GM21526 (cell line): Measurements from ENCODE around the gene GRIA4.

Source experiments
- ATAC-seq: cut with Tn5 transposase; IDR thresholded peaks from one replicate; pipeline ENCODE4 v1.9.1; 2021; ENCODE audit warnings: moderate library complexity; ENCODE audit not compliant: unreplicated experiment, low FRiP score

Gene GRIA4

DNA sequence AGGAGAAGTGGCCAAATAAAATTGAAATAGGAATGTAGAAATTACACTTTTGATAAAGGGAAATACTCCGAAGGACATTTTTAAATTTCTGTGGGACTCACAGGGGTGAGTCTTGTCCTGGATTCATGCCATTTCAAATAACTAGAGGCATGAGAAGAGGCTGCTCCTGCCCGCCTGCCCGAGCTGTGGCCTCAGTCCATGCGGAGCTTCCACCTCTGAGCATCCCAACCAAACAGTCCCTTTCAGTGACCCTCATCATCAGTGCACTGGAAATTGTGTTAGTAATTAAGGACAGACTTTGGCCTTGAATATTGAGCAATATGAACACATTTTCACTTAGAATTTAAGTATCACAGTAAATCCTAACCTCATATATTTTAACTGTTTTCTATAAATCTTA, 25.6 kb downstream of the GRIA4 start:
- no peak for ATAC-seq

DNA sequence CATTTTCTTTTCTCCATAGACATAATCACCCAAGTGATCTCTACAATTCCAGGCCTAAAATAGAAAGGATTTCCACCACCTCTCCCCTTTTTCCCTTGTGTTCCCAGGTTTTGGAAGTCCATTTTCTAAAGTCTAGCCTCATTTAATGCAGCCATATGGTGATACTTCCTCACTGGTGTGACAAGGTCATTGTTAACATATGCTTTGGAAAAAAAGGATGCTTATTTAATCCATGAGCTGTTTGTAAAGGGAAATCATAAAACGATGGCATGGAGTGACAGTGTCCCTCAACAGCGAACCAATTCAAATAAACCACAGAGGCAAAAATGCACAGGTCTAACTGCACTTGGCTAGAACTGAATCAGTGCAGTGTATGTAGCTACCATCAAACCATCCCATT, 26.6 kb downstream of the GRIA4 start:
- no peak for ATAC-seq

DNA sequence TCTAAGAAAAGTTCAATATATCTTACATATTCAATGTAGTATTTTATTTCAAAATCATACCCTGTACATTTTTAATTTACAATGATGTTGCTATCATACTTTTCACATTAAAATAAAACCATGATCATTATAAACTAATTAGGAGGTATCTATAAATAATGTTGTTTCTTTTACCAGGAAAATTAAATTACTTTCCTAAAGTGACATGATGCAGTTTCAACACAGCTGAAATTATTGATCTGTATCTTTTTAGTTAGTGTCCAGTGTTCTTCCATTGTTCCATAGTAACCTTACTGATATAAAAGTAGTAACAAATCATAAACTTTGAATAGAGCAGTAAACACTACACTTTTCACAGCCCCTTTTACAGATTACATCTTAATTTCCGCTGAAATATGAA, 29.7 kb downstream of the GRIA4 start:
- ATAC-seq: no peak

DNA sequence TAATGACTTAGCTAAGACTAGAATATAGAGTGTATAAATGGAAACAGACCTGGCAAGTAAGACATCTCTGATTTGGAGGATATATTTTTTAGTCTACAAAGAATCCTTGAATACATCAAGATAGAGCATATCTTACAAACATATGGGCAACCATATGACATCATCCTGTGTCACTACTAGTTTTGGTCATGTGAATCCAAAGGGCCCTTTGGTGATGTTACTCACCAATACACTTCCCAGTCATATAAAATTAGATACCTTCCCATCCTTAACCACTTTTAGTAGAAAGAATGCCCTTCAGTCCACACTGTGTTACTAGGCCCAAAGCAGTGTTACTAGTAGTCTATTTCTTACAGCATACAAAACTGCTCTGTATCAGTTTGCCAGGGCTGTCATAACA, 31.6 kb downstream of the GRIA4 start:
- ATAC-seq: no peak

DNA sequence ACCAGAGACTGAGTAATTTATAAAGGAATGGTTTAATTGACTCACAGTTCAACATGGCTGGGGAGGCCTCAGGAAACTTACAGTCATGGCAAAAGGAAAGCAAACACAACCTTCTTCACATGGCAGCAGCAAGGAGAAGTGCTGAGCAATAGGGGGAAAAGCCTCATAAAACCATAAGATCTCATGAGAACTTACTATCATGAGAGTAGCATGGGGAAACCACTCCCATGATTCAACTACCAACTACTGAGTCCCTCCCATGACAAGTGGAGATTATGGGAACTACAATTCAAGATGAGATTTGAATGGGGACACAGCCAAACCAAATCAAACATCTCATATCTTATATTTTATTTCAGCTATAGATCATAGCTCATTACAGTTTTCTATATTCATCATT, 33.0 kb downstream of the GRIA4 start:
- no peak for ATAC-seq

DNA sequence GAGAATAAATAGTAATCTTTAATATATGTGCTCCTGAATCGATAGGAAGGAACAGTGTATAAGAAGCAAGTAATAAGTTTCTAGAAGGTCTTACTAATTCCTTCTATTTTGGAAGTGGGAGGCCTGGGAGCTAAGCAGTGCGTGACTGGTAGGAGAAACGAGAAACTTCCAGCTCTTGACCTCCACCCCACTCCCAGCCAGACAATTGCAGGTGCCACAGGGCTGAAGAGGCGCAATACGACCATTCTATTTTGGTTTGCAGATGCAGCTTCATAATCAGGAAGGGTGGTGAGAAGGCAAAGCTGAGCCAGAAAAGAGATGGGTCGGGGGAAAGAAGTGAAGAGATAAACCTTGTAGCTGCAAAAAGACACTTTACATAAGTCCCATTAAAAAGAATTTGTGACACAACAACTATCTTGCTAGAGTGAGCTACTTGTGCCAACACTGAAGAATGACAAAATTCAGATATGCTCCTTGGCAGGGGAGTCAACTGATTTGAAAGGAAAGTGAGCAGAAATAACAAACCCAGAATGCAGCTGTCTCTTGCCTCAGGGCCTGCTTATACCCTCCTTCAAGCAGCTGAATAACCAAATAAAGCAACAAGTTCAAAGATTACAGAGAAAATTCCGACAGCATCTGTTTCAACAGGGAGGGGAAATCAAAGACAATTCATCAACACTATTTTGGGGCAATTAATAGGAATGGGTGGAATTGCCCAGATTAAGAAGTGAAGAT, 35.1 kb downstream of the GRIA4 start:
- ATAC-seq: no peak

DNA sequence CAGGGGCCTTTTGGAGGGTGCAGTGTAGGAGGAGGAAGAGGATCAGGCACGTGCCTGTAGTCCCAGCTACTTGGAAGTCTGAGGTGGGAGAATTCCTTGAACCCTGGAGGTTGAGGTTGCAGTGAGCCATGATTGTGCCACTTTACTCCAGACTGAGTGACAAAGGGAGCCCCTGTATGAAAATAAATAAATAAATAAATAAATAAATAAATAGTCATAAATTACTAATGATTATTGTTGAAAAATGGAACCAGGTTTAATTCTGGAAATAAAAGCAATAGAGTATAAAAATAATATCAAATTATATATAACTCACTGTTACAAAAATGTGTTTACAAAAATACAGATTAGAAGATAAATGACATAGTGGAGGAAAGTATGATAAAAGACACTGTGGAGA, 37.9 kb downstream of the GRIA4 start:
- ATAC-seq: no peak

DNA sequence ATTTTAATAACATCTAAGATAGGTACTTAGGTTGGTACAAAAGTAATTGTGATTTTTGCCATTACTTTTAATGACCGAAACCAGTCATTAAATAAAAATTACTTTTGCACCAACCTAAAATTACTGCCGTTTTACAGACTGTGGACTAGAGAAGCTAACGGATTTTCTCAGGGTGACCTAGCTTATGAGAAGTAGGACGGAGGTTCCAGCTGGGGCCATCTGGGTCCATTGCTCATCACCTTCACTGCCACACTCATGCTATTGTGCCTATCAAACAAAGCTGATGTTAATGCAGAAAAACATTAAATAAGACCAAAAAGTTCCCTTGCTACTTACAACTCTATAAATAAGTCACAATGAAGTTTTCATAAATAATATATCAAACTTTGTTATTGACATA, 38.9 kb downstream of the GRIA4 start:
- no peak for ATAC-seq

DNA sequence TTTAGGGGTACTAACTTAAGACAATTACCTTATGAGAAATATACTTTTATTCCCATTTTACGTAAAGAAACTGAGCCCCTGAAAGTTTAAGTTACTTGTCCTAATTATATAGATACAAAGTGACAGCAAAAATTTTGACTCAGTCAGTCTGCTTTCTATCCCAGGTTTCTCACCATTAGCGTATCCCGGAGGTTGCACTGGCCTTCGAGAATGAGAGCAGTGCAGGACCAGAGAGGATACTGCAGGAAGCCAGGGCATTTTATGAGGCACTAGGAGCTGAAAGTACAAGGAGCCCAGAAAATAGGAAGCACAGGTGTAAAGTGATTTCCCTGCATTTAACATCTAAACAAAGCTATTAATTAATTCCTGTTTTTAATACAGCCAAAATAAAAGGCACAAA, 55.4 kb downstream of the GRIA4 start:
- no peak for ATAC-seq

DNA sequence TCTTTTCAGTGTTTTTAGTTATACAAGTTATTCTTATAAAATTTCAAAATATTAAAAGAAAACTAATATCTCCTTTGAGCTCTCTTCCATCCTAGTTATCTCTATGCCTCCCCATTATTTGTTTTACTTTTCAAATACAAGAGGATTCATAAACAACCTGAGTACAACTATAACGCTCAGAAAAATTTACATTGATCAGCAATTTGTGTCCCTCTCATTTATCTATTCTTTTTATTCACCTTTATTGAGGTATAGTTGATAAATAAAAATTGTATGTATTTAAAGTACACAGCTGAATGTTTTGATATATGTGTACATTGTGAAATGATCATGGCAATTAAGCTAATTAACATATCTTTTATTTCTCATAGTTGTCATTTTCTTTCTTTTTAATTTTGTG, 57.6 kb downstream of the GRIA4 start:
- ATAC-seq: no peak

DNA sequence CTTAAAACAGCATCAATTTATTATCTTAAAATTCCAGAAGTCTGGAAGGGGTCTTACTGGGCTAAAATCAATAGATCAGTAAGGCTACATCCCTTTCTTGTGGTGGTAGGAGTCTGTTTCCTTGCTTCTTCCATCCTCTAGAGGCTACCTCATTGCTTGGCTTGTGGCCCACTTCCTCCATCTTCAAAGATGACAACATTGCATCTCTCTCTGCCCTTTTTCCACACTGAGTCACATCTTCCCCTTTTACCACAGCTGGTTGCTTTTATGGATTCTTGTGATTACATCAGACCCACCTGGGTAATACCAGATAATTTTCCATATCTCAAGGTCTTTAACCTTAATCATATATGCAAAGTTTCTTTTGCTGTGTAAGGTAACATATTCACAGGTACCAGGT, 60.9 kb downstream of the GRIA4 start:
- ATAC-seq: no peak

DNA sequence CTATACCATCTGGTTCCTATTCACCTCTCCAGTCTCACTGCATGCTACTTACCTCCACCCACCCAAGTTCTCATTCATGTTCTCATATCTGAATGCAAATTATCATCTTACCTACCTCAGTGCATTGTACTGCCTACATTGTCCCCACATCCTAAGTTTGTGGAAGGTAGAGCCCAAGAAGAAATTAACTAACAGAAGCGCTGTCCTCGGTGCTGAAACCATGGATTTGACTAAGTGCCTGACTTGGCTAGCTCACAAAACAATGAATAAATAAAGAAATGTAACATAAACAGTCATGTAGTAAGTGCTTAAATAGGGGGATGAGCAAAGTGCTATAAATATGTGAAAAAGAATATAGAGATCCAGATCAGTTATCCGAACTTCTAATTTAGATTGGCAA, 63.2 kb downstream of the GRIA4 start:
- no peak for ATAC-seq

DNA sequence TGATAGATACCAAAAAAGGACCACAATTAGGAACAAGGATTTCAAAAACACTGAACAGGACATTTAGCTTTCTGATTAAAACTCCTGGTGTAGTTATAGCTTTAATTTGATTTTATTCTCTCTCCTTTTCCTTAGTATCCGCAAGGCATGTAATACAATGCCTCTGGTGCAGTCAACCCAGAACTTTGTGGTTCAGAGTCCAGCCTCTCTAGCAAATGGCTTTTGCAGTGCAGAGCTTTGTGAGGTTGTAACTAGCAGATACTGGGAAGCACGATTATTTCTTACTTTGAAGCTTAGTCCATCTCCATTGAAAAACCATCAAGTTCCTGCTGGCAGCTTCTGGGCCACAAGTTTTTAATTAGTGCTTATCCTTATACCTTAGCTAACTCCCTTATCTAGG, 79.8 kb downstream of the GRIA4 start:
- ATAC-seq: no peak

DNA sequence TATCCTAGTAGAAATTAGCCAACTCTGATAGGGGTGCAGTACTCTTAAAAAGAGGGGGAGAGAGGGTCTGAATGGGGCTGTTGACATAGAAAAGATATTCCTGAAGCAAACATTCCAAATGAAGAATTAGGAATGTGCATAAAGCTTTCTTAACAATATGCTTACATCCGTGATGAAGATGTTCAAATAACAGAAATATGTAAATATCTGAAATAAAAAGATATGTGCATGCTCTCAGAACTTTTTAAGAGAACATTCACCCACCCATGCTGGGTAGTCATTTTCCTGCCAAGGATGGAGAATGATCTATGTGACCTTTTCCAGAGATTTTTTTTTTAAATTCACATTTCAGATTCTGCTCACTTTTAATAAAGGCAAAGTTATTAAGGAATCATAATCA, 80.6 kb downstream of the GRIA4 start:
- no peak for ATAC-seq

DNA sequence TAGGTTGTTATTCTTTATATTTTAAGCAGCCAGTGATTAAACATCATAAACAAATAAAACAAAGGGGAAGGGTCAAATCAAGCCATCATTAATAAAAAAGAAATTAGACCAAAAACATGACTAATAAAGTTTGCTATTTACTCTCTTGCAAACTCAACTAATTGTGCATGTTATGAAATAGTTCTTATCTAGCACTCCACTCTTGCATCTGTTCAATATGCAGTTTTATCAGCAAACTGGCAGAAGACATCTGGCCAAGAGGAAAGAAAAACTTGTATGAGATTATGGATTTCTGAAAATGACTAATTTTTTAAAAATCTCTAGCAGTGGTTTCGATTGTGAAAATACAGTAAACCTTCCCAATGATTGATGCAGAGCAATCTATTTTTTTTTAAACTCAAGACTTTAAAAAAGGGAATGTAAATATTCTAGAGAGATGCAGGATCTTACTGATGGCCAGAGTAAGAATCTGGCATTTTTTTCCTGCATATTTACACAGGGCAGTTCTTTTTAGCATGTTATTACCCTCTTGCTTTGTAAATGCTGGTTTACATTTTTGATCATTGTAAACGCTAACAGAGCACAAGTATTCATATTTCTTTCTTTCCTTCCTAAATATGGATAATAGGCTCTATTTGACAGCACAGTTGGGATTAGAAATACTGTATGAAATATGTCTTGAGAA, 83.3 kb downstream of the GRIA4 start:
- no peak for ATAC-seq

DNA sequence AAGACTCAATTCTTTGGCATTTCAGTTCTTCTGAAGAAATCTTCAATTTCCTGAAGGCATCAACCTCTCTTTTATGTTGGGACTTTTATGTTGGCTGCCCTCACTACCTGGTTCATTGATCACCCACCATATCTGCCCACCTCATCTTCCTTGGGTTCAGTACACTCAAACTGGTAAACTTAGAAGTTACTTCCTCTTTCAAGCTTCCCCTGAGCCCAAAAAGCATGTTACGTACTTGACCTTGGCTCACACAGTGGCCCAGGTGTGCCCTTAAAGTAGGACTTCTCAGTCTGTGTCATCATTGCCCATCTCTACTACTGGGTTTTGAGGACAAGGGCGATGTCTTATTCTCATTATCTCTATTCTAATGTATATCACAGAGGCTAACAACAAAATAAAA, 86.1 kb downstream of the GRIA4 start:
- peak; percentile 54 for ATAC-seq

DNA sequence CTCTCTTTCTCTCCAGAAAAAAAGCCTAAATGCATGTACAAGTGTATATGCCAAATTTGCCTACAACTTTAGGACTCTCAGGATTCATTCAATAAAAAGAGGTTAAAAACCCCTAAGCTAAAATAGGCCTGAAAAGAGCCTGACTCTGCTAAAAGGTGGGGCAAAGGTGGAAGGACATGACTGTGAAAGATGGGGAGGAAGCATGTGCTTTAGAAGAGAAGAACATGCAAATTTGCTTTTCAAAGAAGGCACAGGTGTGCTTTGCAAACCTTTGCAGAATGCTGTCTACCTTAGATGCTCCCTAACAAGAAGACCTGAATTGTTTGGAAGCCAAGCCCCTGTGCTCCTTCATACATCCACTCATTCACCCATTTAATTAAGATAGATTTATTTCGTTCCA, 87.4 kb downstream of the GRIA4 start:
- no peak for ATAC-seq

DNA sequence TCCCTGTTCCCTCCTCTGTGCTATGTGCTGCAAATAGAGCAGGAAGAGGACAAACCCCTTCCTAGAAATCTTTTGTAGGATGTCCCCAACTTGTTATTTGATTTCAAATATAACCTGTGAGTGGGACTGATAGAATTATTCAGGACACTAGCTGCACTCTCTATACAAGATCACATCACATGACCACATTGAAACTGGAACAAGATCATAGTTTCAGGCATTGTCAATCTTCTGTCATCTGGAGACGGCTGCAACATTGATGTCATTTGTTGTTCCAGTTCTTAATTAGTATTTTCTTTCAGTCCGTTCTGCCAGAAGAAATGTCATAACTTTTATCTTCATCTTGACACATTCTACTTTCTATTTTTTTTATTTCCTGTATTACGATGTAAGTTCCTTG, 89.3 kb downstream of the GRIA4 start:
- ATAC-seq: no peak

DNA sequence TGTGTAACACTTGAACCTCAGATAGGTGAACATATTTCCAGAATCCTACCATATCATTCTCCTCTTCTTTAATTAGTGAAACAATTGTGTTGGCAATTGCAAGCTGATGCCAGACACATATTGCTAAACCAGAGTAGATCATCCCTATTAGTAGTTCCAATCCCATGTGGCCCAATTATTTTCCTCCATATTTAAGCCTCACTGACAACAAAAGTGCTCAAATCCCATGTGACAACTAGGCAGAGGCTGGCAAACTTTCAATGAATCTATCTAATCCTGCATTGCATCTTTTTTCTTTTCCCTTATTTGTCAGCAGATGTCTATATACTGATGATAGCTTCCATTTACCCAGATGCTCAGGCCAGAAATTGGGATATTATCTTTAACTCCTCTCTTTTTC, 90.4 kb downstream of the GRIA4 start:
- ATAC-seq: no peak

DNA sequence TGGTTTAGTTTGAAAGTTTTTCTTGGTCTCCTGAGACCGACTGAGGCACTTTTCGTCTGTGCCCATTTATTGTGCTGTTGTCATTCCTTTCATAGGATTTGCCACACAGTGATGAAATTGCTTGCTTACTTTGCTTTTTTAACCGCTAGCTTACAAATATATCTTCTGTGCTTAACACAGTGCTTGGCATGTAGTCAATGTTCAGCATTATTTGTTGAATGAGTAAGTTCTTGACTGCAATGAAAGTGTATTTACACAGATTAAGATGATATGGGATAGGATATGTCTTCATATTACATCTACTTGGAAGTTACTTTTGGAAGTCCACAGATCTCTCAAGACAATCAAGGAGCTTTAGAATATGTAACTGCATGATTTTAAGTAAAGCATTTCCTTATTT, 91.2 kb downstream of the GRIA4 start:
- no peak for ATAC-seq

DNA sequence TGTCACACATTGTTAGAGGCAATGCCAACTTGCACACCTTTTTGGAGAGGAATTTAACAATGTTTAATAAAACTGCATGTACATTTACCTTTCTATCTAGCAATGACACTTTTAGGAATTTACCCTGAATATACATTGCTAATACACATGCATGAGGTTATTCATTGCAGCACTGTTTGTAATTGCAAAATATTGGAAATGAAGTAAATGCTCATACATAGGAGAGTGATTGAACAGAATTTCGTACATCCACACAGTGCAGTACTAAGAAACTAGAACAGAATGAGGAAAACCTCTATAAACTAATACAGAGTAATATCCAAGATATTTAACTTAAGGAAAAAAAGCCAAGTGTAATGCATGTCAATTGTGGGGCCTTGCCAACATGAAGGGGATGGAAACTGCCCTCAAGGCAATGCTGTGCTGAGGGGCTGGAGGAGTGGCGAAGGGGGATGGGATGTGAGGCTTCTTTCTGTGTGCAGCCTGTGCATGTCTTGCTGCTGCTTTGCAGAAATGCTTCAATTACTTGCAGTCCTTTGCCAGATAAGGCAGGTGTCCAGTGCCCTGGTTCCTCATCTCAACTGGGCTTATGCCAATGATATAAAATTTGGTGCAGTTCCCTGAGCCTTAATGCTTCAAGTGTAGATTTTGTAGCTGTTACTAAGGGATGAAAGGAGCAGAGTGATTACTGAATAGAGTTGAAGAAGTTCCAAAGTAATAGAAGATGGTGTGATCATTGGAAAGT, 96.1 kb downstream of the GRIA4 start:
- ATAC-seq: no peak

DNA sequence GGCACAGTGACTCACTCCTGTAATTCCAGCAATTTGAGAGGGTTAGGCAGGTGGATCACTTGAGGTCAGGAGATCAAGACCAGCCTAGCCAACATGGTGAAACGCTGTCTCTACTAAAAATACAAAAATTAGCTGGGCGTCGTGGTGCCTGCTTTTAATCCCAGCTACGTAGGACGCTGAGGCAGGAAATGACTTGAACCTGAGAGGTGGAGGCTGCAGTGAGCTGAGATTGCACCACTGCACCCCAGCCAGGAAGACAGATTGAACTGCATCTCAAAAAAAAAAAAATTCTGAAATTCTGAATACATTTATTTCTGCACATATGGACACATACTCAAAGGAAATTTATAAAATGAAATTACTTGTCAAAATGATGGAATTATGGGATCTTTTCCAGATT, 103.2 kb downstream of the GRIA4 start:
- ATAC-seq: no peak
